Thoracic aorta (tissue), 2 donors: Measurements from ENCODE around the gene VANGL1. TPM values are rescaled to one million over a fixed set of nuclear protein-coding genes. Genes with fewer than 3 reads are reported as not detected.

ENCODE experiments used
- ATAC-seq: fragments of 150-250 bp; one replicate; pipeline ENCODE4 v1.8.0; 2017; ENCODE audit warnings: low read depth; ENCODE audit not compliant: insufficient number of reproducible peaks, low FRiP score
- DNase-seq: peaks from one replicate; pipeline ENCODE4 v3.0.0-alpha.2; 2020; ENCODE audit warnings: low spot score
- H3K27ac ChIP-seq, 2 donors: fragments of 200-600 bp; sonication (generic); 1 replicate in 1 of 2; 2 replicates in 1 of 2; pipeline ENCODE4 v1.5.1; 2016; ENCODE audit warnings: mild to moderate bottlenecking in 2 of 2, moderate library complexity in 2 of 2
- H3K27me3 ChIP-seq: fragments of 200-600 bp; sonication (generic); replicated peaks from 2 replicates; pipeline ENCODE4 v1.6.0; 2016; ENCODE audit warnings: mild to moderate bottlenecking; ENCODE audit not compliant: insufficient read depth
- H3K36me3 ChIP-seq: fragments of 200-600 bp; sonication (generic); one replicate; pipeline ENCODE4 v1.5.1; 2016
- H3K4me1 ChIP-seq, 2 donors: fragments of 200-600 bp; sonication (generic); 1 replicate in 1 of 2; 2 replicates in 1 of 2; pipeline versions ENCODE4 v1.5.1 to v1.6.0; 2016; ENCODE audit warnings: low read depth in 2 of 2, mild to moderate bottlenecking in 1 of 2; ENCODE audit not compliant: control insufficient read depth in 1 of 2
- H3K4me3 ChIP-seq: fragments of 200-600 bp; sonication (generic); 2 replicates; pipeline ENCODE4 v1.5.1; 2016; ENCODE audit warnings: mild to moderate bottlenecking
- H3K9me3 ChIP-seq: fragments of 200-600 bp; sonication (generic); 2 replicates; pipeline ENCODE4 v1.5.1; 2016
- total RNA-seq, 2 donors: library from RNA; depleted of rRNA; stranded (reverse); fragments of >200 nt; gene quantifications; one replicate each; pipeline versions ENCODE4 v1.1.0 to v1.2.3, GENCODE V29; 2016
- TF ChIP-seq, protein P1 (sequence below): fragments of 200-600 bp; sonication (generic); IDR thresholded peaks from one replicate; pipeline ENCODE4 v1.5.1; 2019; ENCODE audit warnings: antibody characterized with exemption

Gene VANGL1
- total RNA-seq, 2 donors from 2014 or later: 6.5 to 8.8 TPM

DNA sequence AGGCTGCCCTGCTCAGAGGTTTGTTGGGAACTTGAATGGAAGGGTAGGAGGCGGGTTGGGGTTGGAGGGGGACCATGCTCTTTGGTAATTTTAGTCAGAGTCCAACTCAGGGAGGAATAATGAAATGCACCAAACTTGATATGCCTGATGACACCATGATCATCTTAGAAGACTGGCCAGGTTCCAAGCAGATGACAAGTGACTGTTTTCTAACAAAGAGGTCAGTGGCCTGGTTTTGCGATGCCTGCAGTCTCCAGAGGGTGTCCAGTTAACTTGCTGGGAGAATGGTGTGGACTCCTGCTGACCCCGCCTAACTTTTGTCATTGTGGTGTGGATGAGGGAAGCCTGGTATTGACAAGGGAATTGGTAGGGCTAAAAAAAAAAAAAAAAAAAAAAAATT lies 12.4 kb downstream of the VANGL1 start:
- Histone ChIP-seq H3K4me1 (peaks cover 14 to 31% of the 10 kb centered on the region in 2 donors), H3K36me3 (no peaks in the 10 kb centered on the region), H3K27me3 (no peaks in the 10 kb centered on the region), H3K27ac (no peak overlapping the region), H3K4me3 (no peak overlapping the region), H3K9me3 (no peaks in the 10 kb centered on the region)
- TF ChIP-seq, protein P1, sequence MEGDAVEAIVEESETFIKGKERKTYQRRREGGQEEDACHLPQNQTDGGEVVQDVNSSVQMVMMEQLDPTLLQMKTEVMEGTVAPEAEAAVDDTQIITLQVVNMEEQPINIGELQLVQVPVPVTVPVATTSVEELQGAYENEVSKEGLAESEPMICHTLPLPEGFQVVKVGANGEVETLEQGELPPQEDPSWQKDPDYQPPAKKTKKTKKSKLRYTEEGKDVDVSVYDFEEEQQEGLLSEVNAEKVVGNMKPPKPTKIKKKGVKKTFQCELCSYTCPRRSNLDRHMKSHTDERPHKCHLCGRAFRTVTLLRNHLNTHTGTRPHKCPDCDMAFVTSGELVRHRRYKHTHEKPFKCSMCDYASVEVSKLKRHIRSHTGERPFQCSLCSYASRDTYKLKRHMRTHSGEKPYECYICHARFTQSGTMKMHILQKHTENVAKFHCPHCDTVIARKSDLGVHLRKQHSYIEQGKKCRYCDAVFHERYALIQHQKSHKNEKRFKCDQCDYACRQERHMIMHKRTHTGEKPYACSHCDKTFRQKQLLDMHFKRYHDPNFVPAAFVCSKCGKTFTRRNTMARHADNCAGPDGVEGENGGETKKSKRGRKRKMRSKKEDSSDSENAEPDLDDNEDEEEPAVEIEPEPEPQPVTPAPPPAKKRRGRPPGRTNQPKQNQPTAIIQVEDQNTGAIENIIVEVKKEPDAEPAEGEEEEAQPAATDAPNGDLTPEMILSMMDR: no peak
- DNase-seq: no peak
- ATAC-seq: no peak

DNA sequence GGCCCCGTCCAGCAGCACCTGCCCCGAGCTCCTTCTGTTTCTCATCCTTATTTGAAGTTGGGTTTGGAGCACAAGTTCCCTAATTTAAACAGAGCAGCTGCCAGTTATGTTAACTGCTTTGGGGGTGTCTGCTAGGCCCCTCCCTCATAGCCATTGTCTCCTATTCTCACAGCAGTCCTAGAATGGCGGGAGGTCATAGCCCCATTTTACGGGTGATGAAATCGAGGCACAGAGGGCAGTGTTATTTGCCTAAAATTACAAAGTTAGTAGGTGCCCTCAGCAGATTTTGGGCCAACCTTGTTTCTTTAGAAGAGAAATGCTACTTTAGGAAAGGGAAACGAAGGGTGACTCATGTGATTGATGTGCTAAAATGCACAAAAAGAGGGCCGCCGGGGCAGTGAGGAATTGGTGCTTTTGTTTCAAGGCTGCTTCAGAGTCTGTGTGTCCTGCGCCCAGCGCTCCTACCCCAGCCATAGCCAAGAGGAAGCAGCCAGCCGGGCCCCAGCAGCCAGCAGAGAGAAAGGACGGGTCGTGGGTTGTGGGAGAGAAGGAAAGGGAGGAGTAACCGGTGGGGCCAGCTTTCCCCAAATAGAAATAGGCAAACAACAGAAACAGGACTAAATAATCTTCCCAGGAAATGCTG lies 13.0 kb downstream of the VANGL1 start:
- Histone ChIP-seq H3K4me3 (peak overlapping the region; percentile 16), H3K27ac (peak overlapping the region in 1 of 2 donors; percentile 54), H3K27me3 (no peaks in the 10 kb centered on the region), H3K4me1 (peaks cover 14 to 29% of the 10 kb centered on the region in 2 donors), H3K36me3 (peaks cover 1% of the 10 kb centered on the region), H3K9me3 (no peaks in the 10 kb centered on the region)
- TF ChIP-seq, protein P1: no peak
- ATAC-seq: no peak
- no peak for DNase-seq

DNA sequence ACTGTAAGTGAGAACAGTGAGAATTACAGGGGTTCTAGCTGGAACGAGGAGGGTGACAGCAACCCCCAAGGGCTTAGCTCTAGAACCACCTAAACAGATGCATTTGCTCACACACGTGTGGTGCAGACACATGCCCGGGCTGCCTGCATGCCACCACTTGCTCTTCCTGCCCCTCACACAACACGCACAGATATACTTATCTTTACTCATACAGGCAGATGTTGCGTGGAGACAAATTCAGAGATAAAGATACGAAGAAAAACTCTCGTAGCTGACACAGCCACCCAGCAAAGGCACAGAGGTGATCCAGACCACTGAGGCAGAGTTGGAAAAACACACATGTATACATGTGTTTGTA lies 13.5 kb downstream of the VANGL1 start:
- peak overlapping the region in 1 of 2 donors; percentile 54 for H3K27ac ChIP-seq
- no peaks in the 10 kb centered on the region for H3K9me3 ChIP-seq
- no peaks in the 10 kb centered on the region for H3K27me3 ChIP-seq
- H3K36me3 ChIP-seq: peaks cover 3% of the 10 kb centered on the region
- H3K4me3 ChIP-seq: peak overlapping the region; percentile 16
- DNase-seq: no peak
- peaks cover 10 to 24% of the 10 kb centered on the region in 2 donors for H3K4me1 ChIP-seq
- TF ChIP-seq, protein P1: no peak
- no peak for ATAC-seq

DNA sequence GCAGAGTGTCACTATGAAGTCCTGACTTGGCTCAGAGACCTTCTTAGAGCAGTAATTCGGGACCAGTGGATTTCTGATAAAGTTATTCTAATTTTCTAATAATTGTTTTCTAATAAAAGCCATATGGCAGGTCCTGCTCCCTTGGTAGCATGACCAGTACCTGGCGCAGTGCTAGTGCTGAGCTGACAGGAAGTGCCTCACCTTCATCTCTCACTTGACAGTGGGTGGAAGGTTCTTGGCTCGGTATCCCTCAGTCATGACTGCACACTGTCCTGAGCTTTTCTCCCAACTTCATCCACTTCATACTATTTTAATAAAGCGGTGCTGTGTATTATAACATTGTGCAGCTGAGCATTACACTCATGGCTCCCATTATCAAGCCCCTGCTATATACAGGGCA lies 14.1 kb downstream of the VANGL1 start:
- Histone ChIP-seq H3K27me3 (no peaks in the 10 kb centered on the region), H3K4me1 (peaks cover 10 to 21% of the 10 kb centered on the region in 2 donors), H3K9me3 (no peaks in the 10 kb centered on the region), H3K4me3 (no peak overlapping the region), H3K36me3 (peaks cover 3% of the 10 kb centered on the region), H3K27ac (no peak overlapping the region)
- ATAC-seq: no peak
- TF ChIP-seq, protein P1: no peak
- DNase-seq: no peak

DNA sequence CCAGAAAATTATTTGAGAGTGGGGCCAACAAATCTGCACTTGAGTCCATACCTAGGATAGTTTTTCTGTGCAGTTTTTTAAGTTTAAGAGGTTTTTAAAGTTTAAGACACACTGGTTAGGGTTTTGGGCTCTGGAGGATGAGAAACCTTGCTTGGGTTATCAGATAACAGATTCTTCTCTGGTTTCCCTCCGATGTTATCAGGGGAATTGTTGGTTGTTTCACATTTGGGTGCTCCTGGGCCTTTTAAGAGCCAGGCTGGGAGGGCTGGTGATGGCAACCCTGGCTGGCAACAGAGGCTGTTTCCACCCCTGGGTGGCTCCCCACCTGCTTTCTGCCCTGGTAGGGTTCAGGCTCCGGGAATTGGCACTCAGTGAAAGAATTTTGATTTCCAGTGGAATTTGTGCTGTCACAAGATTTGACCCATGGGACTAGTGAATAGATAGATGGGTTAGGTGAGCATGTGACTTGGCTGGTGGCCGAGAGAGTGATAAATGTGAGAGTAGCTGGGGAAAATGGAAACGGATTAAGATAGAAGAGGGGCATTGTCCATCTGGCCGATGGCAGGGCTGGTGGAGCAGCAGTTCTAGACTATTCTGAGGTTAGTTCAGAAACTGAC lies 14.8 kb downstream of the VANGL1 start:
- Histone ChIP-seq H3K36me3 (peaks cover 3% of the 10 kb centered on the region), H3K27me3 (no peaks in the 10 kb centered on the region), H3K27ac (no peak overlapping the region), H3K9me3 (no peaks in the 10 kb centered on the region), H3K4me1 (peaks cover 10 to 21% of the 10 kb centered on the region in 2 donors), H3K4me3 (no peak overlapping the region)
- TF ChIP-seq, protein P1: no peak
- DNase-seq (no peak), ATAC-seq (no peak)
